ENCODE measurements around the gene HOMER3. TPM values are rescaled to one million over a fixed set of nuclear protein-coding genes. Genes with fewer than 3 reads are reported as not detected.

Gene HOMER3
- total RNA-seq, 4 donors from 2014 or later: 8.1 to 82.0 (median 12.7) TPM

GRCh38 chr19:18967358-18968146, 26.5 kb upstream of the HOMER3 start:
- H3K27ac ChIP-seq: peak overlapping the region; percentile 38 to 62 (median 60)
- H3K4me1 ChIP-seq: peaks cover 0 to 19% (median 12%) of the 10 kb centered on the region in 4 donors
- intact Hi-C loops (cut with DNase I; ENCODE audit: low total_unique reads): no loop called here
- WGBS, 2 donors (ENCODE audit: low coverage in 1 of 2): 57 to 58% methylated on average over 9 to 11 of the region's 11 CpGs
- no peaks in the 10 kb centered on the region for H3K9me3 ChIP-seq
- peak; percentile 32 for DNase-seq
- in situ Hi-C loops (cut with MboI; ENCODE audit: low pct_ligation_motif_present in 1 of 4, low pct_unique_long_range_greater_than_20kb in 1 of 4, low sequenced_read_pairs in 3 of 4): no loop called here
- no peaks in the 10 kb centered on the region for H3K36me3 ChIP-seq
- TF ChIP-seq CTCF (IDR thresholded peaks at IDR 0.05) (no peak), EP300 (IDR thresholded peaks at IDR 0.05; ENCODE audit: low read depth) (no peak), POLR2AphosphoS5 (IDR thresholded peaks at IDR 0.05) (no peak), POLR2A (IDR thresholded peaks at IDR 0.05) (no peak)
- H3K27me3 ChIP-seq: no peaks in the 10 kb centered on the region
- no peak overlapping the region for H3K4me3 ChIP-seq

GRCh38 chr19:18966307-18966706, 25.3 kb upstream of the HOMER3 start:
- TF ChIP-seq CTCF (IDR thresholded peaks at IDR 0.05) (no peak), EP300 (IDR thresholded peaks at IDR 0.05; ENCODE audit: low read depth) (no peak), POLR2A (IDR thresholded peaks at IDR 0.05) (no peak)
- intact Hi-C loops (cut with DNase I; ENCODE audit: low total_unique reads) (no loop called here), in situ Hi-C loops (cut with MboI; ENCODE audit: low pct_ligation_motif_present in 1 of 4, low pct_unique_long_range_greater_than_20kb in 1 of 4, low sequenced_read_pairs in 3 of 4) (no loop called here)
- DNase-seq: no peak
- Histone ChIP-seq H3K9me3 (no peaks in the 10 kb centered on the region), H3K4me3 (no peak overlapping the region), H3K4me1 (peaks cover 0 to 18% (median 11%) of the 10 kb centered on the region in 4 donors), H3K36me3 (no peaks in the 10 kb centered on the region), H3K27me3 (peaks cover 12% of the 10 kb centered on the region), H3K27ac (peak overlapping the region in 3 of 4 donors; percentile 48 to 62 (median 60))
- WGBS, 2 donors (ENCODE audit: low coverage in 1 of 2): 45 to 58% methylated on average over 4 of the region's 4 CpGs

- peaks cover 0 to 5% (median 2%) of the 10 kb centered on the region in 4 donors for H3K4me1 ChIP-seq
- in situ Hi-C loops (cut with MboI; ENCODE audit: low pct_ligation_motif_present in 1 of 4, low pct_unique_long_range_greater_than_20kb in 1 of 4, low sequenced_read_pairs in 3 of 4) (no loop called here), intact Hi-C loops (cut with DNase I; ENCODE audit: low total_unique reads) (loop anchor here (5.0 kb wide), 1 partner anchor 487 kb away; no protein-coding TSS in a partner anchor)
- no peak overlapping the region for H3K4me3 ChIP-seq
- H3K9me3 ChIP-seq: no peaks in the 10 kb centered on the region
- TF ChIP-seq CTCF (IDR thresholded peaks at IDR 0.05) (no peak), POLR2AphosphoS5 (IDR thresholded peaks at IDR 0.05) (no peak), POLR2A (IDR thresholded peaks at IDR 0.05) (no peak), EP300 (IDR thresholded peaks at IDR 0.05; ENCODE audit: low read depth) (no peak)
- DNase-seq: no peak
- WGBS, 2 donors (ENCODE audit: low coverage in 1 of 2): 89 to 95% methylated on average over 6 to 9 of the region's 9 CpGs
- no peaks in the 10 kb centered on the region for H3K36me3 ChIP-seq
- no peak overlapping the region for H3K27ac ChIP-seq
- H3K27me3 ChIP-seq: peaks cover 12% of the 10 kb centered on the region
Observed at GRCh38 chr19:18964121-18964520, 23.1 kb upstream of the HOMER3 start.

DNA sequence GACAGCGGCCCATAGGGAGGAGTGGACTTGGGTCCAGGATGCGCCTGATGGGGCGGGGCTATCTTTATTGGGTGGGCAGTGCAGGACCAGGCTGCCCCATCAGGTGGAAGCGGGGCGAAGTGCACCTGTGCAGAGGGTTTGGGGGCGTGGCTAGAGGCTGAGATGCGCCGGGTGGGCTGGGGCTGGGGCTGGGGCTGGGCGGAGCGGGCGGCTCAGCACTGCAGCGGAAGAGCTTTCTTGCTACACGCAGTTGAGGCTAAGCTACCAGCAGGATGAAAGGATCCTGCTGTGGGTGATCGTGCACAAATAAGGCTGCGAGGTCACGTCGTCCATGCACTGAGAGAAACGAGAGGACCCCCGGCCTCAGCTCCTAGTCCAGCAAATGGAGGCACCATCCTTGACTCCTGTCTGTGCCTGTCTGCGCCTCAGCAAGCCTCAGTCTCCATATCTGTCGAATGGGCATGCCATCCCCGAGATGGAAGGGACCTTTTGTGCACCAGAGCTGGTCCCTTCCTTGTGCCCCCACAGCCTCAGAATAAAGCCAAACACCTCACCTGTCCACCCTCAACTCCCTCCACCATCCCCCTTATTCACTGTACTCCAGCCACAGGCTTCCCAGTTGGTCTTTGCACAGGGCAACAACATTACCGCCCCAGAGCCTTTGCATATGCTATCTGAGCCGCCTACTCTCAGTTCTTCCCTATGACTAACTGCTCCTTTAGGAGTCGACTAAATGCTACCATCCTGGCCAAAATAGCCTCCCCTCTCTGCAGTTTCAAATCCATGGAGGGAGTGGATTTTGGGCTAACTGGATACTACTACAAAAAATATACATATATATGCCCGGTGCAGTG, 21.0 kb upstream of the HOMER3 start:
- Histone ChIP-seq H3K27ac (no peak overlapping the region), H3K4me3 (no peak overlapping the region), H3K4me1 (peaks cover 0 to 3% (median 0%) of the 10 kb centered on the region in 4 donors), H3K27me3 (peaks cover 12% of the 10 kb centered on the region), H3K36me3 (no peaks in the 10 kb centered on the region), H3K9me3 (no peaks in the 10 kb centered on the region)
- in situ Hi-C loops (cut with MboI; ENCODE audit: low pct_ligation_motif_present in 1 of 4, low pct_unique_long_range_greater_than_20kb in 1 of 4, low sequenced_read_pairs in 3 of 4) (no loop called here), intact Hi-C loops (cut with DNase I; ENCODE audit: low total_unique reads) (loop anchor here (5.0 kb wide), 1 partner anchor 485 kb away; no protein-coding TSS in a partner anchor)
- TF ChIP-seq POLR2AphosphoS5 (IDR thresholded peaks at IDR 0.05): no peak
- no peak for TF ChIP-seq POLR2A (IDR thresholded peaks at IDR 0.05)
- TF ChIP-seq CTCF (IDR thresholded peaks at IDR 0.05): no peak
- no peak for TF ChIP-seq EP300 (IDR thresholded peaks at IDR 0.05; ENCODE audit: low read depth)
- no peak for DNase-seq
- 29 to 87% methylated on average over 3 to 26 of the region's 26 CpGs for WGBS, 2 donors (ENCODE audit: low coverage in 1 of 2)
